ENCODE data around the gene APP.
"Not testable (repeated sequence)": the region's sequence is repeated elsewhere in the genome, so short reads cannot be mapped to it uniquely, and the experiment has no call there.

APP gene

DNA sequence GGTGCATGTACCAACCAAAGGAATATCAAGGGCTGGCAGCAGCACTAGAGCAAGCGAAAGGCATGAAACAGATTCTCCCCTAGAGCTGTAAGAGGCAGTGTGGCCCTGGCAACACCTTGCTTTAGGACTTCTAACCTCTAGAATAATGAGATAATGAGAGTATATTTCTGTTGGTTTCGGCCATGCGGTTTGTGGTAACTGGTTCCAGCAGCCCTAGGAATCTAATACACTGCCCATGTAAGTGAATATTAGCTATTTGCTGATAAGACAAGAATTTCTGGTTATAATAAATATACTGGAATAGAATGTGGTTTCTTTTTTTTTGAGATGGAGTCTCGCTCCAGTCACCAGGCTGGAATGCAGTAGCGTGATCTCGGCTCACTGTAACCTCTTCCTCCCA is 236.4 kb downstream of the APP start:
- DNase-seq, result no peak

DNA sequence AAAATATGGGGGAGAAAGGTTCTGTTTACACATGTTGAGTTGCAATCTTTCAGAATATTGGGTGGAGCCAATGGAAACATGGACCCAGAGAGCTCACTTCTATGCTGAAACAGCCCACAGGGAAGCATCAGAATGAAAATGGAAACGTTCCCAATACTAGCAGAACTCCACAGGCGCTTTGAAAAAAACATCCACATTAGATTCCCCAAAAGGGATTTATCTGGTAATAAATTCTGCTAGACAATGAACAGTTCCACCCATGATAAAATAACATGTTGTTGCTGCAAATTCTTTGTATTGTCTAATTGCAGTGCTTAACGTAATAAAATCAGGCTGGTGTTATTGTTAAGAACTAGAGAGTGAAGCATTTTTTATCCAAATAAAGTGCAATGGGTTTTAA is 238.8 kb downstream of the APP start:
- no peak for DNase-seq

DNA sequence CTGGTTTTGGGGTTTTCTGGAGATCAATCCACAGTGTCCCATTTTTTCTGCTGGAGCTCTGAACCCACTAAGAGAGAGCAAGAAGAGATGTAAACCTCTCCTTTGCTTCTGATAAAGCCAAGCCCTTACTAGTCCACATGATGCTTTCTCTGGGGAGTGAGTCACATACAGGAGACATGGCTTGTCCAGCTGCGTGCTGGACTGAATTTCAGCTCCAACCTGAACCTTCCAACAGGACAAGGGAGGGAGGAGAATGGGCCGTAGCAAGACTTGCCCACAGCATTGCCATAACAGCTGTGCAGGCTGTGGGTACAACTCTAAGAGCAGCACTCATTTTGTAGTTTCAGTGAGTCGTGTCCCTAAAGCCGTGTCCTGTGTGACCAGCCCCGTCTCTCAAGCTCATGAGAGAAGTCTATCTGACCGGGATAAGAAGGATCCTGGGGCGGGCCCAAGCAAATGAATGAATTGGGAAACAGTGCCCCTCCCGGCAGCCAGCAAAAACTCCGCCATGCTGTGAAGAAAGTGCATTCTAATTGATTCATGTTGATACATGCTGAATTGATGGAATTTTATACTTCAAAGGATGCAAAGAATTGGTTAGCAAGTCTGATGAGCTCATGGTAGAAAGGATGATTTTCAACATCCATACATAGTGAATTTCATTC is 240.6 kb downstream of the APP start:
- DNase-seq, result no peak

DNA sequence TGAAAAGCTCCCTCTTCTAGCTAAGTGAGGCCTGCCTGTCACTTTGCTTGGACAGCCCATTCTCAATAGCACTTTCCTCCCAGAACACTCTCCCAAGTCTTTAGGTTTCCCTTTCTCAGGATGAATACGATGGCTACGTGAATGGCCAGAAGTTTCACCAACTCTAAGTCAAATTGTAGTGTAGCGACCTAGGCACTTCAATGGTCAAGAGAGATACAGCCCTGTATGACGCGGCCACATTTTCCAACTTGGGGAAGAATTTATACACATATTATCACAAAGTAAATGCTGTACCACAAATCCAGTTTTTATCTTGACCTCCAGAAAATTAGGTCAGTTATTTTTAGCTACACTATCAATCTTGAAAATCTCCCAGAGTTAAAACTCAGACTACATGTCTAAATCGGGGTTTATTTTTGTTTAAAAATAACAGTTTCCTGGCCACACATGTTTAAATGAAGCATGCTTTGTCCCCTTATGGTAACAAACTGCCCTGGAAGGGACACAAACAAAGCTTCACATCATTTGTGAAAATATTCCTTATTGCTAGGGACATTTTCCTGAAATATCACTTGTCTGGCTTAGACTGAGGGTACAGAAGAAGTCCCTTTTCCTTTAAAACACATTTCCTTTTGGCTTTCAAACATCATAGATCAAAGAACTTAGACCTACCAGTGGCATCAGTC is 243.2 kb downstream of the APP start:
- no peak for DNase-seq

DNA sequence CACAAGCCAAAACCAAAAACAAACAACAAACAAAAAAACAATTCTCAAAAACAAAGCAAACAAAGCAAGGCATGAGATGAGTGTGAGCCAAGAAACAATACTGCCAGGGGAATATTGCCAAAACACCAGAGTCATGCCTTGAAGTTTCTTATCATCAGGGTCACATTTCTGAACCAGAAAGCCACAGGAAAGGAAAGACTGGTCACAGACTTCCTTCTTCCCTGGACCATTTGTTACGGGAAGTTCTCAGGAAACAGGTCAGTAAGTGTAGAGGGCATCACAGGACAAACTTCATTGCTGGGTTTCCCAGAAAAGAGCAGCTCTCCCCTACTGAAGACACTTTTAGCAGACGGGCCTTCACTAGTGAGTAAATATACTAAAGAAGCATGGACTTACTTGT is 244.6 kb downstream of the APP start:
- no peak for DNase-seq

DNA sequence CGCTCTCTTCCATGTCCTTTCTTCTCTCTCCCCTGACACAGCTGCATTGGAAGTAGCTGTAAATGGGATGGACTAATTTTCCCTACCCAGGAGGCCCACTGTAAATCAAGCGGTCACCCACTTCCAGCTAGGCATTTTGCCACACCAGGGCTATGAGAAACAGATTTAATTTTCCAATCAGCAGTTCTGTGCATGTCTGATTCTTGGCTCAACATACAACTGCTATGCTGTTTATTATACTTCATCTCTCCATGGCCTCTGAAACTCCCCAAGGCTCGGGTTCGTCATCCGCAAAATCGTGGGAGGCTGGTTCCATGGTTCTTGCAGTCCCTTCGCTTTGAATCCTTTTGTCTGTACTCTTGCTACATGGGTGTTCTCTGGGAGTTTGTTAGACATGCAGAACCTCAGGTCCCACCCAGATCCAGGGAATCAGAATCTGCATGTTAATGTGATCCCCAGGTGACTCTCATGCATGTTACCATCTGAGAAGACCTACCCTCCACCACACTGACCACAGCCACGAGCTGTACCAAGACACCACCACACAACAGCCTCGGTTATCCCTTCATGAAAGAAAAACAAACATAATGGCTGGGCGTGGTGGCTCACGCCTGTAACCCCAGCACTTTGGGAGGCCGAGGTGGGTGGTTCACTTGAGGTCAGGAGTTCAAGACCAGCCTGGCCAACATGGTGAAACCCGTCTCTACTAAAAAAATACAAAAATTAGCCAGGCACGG is 245.3 kb downstream of the APP start:
- DNase-seq, result no peak

DNA sequence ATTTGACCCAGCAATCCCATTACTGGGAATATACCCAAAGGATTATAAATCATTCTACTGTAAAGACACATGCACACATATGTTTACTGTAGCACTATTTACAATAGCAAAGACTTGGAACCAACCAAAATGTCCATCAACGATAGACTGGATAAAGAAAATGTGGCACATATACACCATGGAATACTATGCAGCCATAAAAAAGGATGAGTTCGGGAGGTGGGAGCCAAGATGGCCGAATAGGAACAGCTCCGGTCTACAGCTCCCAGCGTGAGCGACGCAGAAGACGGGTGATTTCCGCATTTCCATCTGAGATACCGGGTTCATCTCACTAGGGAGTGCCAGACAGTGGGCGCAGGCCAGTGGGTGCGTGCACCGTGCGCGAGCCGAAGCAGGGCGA is 252.4 kb downstream of the APP start:
- DNase-seq, result not testable (repeated sequence)

DNA sequence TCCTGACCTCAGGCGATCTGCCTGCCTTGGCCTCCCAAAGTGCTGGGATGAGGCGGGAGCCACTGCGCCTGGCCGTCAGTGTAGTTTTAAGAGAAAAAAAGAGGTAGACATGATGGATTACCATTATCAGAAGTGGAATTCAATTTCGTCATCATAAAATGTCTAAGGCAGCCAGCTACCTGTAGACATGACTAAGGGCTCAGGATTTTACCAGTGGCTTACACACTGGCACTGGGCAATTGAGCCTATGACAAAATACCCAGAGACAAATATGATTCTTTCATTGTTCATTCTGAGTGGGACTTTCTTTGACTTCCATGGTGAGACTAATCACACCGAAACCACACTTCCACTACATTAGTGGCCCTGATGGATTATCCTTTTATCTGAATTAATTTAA is 254.3 kb downstream of the APP start:
- no peak for DNase-seq

DNA sequence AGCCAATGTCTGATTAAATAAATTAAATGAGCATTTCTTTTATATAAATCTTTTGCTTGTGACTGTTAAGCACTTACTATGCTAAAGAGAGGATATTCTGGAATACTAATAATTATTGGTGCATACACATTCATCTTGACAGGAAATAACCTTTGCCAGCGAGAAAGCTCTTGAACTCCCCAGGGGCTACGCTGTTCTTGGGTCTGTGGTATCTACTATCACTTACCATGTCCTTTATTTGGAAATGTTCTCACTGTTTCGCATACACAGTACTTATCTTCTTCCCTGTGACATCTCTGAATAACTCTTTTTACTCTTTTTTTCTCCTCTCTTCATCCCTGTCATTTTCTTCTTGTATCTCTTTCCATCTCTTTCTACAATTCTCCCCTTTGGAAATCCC is 257.1 kb downstream of the APP start:
- no peak for DNase-seq

DNA sequence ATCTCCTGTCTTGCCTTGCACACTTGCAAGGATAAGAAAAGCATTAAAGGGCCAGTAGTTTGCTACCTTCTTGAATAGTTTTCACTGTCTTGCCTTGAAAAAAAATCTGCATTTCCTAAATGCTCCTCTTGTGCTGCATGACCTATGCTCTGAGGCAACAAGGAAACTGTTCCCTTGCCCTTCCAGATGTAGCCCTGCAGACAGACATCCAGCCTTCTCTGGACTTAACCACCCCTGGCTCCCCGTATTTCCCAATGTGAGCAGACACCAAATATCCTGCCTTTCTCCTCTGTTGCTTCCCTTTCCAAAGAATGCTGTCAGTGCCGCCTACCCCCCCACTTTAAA is 258.2 kb downstream of the APP start:
- DNase-seq, result no peak

DNA sequence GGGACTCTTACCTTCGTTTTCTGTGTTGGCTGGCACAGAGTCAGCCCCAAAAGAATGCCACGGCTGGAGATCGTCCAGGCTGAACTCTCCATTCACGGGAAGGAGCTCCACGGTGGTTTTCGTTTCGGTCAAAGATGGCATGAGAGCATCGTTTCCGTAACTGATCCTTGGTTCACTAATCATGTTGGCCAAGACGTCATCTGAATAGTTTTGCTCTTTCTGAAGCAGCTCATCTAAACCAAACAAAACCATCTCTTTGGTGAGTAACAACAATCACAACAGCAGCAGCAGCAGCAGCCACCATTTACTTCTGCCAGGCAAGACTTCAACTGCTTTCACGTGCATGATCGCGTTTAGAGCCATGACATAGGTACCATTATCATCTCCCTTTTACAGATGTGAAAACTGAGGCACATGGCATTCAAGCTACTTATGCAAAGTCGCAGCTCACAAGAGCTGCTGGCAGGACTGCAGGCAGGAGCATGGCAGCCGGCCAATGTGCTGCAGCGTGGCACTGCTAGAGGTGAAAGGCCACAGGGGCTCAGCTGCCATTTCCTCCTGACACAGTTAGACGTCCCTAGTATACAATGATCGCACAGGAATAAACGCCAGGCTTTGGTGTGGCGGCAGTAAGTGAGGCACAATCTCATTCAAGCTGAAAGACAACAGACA is 258.7 kb downstream of the APP start:
- DNase-seq, result no peak

DNA sequence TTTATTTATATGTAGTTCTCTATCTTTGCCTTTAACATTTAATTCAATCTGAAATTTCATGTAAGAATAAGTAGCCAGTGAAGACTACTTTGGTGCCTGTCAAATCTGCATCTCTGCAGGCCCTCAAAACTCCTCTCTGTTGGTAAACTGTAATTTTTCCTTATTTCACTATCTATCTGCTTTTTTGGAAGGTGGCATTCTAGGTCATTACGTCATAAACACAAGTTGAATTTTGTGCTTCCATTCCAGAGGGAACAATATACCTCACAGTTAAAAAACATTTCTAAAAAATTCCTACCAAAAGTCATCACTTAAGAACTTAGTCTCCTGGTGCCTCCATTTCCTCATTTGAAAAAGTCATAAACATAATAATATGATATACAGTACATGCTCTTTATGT is 259.8 kb downstream of the APP start:
- no peak for DNase-seq

DNA sequence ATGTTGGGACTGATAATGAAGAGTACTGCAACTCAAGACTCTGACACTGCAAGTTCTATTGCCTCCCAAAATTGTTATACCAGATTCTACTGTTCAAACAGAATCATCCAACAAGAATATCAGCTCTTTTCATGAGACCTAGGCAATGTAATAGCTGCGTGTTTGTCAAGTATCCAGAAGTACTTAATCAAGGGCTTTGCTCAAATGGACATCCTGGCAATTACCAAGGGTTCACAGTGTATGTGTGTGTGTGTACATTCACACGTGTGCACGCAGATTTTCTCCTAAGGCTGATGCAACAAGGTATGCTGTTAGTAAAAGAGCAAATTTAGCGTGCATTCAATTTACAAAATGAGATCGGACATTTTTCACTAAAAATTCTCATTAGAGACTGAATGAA is 261.2 kb downstream of the APP start:
- no peak for DNase-seq

DNA sequence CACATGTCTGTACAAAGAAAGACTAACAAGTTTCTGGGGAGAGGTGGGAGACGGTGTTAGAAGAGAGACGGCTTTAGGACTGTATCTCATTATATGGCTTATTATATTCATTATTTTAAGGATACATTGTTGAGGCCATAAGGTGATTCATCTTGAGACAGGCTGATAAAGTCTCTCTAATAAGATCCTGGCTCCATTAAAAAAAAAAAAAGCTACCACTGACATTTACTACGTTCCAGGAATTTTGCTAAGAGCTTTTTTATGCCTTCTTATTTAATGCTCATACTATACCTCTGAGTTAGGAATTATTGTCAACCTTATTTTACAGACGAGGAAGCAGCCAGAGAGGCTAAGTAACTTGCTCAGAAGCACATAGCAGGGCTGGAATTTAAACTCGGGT is 262.1 kb downstream of the APP start:
- no peak for DNase-seq

DNA sequence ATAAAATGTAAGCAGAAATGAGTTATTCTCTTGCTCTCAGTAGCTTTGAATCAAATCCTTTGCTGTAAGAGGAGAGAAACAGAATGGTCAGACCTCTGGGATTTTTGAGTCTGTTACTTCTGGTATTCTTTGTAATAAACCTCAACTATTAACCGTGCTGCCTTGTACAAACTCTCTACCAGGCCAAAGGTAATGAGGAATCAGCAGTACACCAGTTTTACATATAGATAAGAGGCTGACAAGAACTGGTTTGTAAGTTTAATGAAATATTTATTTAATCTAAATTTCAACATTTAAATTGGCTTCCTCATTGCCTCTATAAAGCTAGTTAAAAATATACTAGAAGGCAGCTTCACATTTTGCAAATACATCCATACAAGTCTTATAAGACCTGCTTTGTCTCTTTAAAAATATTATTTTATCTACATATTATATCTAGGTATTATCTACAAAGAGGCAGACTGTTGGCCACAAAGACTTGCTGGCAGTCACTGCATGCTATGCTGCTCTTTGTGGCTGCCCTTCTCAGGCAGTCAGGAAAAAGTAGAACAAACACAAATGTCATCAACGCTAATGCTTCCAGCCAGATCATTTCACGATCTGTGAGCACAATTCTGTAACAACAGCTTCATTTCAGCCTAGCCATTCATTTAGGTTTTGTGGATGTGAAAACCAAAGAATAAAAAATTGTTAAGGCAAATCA is 262.8 kb downstream of the APP start:
- no peak for DNase-seq

DNA sequence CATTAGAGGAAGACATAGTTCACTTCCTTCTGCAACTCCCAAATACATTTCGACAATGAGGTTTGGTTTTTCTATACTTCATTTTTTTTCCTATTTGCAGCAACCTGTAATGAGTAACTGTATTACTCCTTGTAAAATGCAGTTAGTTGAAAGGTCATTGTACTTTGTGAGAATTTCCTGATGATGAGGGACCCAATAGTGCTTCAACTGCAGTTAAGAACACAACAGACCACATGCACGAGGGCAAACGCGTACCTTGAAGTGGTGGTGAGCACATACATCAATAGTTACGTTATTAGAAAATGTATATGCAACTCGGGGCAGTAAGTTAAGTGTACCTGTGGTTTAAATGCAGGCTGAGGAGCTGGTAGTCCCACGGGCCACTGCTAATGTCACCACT is 264.0 kb downstream of the APP start:
- no peak for DNase-seq

DNA sequence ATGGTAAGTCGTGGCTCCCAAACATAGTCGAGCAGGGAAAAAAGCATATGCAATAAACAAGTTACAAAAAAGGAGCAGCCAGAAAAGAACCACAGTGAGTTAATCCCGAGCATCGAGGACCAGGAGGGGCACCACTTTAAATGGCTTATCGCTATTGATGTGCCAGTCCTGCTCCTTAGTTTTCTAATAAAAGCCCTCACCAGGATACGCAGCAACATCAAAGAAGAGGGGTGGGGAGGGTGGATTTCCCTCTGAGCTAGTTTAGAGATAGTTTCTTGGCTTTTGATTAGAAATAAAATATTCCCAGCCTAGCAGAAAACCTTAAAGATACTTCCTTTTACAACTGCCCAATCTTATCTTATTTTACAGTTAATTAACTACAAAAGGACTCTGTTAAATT is 265.4 kb downstream of the APP start:
- DNase-seq, result no peak

DNA sequence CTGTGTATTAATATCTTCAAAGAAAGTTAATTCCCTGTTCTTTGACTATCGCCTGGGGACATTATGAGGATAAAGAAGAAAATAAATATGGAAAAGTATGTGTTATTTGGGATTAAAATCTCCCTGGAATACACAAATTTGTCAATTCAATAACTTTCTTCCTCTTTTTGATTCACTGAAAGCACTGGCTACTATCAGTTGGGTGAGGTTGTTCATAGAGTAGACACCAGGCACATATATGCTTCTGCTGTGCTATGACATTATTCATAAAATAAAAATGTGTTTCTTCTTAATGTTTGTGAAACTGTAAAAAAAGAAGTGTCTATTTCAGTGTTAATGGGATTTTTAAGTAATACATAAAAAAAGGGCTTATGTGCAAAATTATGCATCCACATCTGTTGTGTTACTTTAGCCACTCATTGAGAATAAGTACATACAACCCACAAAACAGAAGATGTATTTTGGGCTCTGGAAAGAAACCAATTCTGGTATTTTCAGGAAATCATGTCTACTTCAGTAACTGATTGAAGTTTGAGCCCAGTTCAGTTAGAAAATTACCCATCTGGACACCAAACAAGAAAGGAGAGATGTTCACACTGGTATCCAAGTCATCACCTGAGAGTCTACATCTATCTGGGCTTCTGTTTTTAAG is 266.4 kb downstream of the APP start:
- no peak for DNase-seq

DNA sequence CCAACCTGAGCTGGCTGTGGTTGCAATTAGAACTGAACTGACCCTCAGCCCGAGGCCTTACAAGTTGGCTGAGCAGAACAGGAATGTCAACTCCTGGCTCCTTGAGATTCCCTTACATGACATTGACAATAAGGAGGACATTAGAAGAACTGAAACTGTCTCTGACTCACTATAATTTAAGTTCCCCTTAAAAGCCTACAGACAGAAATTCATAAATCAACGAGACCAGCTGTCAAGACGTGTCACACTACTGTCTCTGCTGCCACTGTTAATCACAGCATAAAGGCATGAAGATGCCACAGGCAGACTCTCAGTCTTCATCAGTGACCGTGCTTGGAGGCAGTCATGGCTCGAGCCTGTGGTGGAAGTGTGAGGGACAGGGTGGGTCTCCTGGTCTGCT is 267.0 kb downstream of the APP start:
- no peak for DNase-seq

DNA sequence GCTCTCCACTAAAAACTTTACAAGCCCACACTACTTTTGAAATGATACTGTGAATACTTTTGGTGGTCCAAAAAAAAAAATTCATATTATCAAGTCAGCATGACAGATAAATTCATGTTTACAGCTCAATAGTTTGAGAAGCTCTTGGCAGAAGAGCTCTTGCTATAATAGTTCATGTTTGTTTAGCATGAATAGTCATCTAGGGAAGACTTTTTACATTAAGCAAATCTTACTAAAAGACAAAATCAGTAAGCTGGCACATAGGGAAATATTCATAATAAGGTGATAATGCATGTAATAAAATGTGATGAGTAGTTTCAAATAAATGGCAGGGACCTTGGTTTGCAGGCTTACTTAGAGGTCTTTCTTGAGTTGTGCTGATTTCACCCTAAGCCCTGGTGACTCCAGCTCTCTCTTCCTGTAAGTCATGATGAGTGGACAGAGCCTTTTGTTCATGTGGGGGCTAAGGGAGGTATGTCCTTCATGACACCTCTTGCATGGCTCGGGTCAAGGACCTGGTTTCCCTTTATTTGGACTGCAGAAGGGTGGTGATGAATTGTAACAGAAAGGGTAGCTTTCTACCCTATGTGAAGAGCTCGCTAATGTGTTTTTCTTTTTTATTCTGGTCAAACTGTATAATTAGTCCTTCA is 269.1 kb downstream of the APP start:
- no peak for DNase-seq

DNA sequence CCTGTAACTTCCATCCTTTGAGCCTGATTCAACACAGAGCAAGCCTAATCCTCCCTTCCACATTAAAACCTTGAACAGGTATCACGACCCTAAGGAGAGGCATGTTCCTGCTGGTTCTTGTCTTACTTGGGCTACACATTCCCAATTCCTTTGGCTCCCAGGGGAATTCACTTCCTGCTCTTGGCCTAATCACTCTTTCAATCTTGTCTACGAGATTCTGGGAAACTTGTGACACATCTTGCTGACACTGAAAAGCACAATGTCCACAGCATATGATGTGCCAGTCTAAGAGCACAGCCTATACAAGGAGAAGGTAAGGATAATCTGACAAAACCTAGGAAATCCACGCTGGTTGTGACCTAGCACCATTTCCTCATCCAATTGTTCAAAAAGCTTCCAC is 271.9 kb downstream of the APP start:
- no peak for DNase-seq

DNA sequence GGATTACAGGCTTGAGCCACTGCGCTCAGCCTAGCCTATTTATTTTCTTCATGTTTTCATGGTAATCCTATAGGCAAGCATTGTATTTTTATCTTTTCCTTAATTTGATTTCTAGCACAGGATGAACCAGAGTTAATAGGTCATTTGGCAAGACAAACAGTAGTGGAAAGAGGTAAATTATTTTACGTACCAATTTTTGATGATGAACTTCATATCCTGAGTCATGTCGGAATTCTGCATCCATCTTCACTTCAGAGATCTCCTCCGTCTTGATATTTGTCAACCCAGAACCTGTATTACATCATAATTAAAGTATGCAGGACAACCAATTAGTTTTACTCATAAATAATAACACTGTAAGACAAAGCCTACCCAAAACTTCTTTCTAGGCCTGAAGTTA is 273.2 kb downstream of the APP start:
- DNase-seq, result no peak

Data from central memory CD4-positive, alpha-beta T cell (primary cell).